Activated effector memory CD4-positive, alpha-beta T cell treated with anti-CD3 and anti-CD28 coated beads, Interleukin-2, amount 50 U/mL, for 16 hours (primary cell): ENCODE measurements around the gene ZNF804B.

ENCODE experiments used
- DNase-seq: peaks from one replicate; pipeline ENCODE4 v3.0.0-alpha.2; 2020

The ZNF804B gene

DNA sequence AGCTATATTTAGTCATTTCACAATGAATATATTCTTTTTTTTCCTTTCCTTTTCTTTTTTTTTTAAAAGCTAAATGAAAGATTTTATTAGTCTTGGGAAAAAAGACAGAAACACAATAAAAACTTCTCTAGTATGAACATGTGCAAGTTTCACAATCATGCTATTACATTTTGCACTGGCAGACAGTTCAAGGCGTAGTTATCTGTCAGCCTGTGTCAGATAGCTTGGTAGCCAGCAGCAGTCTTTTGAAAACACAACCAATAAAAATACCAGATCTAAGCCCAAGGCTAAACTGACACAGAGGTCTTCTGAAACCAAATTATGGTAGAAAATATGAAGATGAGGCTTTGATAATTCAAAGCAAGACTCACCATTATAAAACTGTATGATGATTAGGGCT, 241.8 kb downstream of the ZNF804B start:
- no peak for DNase-seq

DNA sequence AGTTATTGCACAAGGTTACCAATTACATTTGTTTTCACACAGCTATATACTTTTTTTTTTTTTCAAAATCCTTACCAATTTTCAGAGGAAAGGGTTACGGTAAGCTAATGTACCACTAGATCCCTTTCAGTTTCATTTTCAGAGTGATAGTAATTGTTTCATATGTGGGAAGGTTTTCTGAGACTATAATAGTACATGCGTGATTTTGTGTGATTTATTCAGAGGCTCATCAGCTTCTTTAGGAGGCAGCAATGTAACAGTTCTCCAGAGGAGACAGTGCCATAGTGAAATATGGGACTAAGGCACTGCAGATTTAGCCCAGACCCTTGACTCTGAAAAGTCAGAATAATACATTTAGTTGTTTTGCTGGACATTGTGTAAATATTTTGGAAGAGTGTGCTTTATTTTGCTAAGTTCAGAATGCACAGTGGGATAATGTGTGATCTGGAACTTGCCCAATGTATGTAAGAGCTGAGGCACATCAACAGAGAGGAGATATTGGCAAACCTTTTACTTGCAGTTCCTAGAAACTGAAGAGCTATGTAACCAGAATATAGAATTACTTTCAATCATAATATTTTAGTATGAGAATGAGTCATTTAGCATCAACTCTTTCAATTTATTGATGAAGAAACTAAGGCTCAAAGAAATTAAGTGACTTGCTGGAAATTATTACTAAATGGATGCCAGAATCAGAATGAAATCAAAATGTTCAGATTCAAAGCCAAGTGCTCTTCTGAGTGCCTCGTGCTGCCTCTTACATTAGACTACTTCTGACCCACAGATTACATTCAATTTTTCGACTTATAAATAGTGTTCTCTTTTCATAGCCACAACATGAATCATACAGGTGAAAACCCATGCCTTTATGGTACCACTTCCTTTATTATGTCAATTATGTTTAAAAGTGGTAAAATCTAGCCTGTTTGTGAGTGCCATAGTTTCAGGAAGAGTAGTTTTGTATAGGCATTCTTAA, 243.8 kb downstream of the ZNF804B start:
- DNase-seq, result no peak

DNA sequence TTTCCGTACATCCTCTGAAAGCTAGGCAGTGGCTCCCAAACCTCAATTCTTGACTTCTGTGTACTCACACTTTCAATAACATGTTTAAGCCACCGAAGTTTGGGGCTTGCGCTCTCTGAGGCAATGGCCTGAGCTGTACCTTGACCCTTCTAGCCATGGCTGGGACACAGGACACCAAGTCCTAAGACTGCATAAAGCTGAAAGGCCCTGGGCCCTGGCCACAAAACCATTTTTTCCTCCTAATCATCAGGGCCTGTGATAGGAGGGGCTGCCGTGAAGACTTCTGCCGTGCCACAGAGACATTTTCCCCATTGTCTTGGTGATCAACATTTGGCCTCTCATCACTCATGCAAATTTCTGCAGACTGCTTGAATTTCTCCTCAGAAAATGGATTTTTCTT, 252.5 kb downstream of the ZNF804B start:
- no peak for DNase-seq

DNA sequence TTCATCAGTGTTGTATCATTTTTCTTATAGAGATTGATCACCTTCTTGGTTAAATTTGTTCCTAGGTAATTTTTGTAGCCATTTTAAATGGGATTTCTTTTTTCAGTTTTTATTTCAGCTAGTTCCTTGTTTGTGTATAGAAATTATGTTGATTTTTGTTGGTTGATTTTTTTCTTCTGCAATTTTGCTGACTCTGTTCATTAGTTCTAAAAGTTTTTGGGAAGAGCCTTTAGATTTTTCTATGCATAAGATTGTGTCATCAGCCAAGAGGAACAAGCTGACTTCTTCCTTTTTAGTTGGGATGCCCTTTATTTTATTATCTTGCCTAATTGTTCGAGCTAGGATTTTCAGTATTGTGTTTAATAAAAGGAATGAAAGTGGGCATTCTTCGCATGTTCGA, 258.2 kb downstream of the ZNF804B start:
- no peak for DNase-seq

DNA sequence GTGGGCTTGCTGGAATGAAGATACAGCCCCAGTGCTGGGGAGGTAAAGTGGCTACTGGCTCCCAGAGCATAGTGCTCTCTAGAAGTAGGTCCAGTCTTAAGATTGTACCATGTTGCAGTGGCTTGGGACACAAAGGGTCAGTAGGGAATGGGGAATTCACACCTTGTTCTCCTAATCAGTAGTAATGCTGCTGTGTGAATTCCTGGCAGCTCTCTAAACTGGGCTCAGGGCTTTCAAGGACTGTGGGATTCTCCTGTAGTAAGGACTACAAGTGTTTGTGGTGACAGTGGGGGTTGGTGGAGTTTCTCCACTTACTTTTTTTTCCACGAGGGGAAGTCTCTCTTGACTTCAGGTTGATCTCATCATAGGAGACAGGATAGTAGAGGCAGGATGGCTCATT, 262.2 kb downstream of the ZNF804B start:
- no peak for DNase-seq

DNA sequence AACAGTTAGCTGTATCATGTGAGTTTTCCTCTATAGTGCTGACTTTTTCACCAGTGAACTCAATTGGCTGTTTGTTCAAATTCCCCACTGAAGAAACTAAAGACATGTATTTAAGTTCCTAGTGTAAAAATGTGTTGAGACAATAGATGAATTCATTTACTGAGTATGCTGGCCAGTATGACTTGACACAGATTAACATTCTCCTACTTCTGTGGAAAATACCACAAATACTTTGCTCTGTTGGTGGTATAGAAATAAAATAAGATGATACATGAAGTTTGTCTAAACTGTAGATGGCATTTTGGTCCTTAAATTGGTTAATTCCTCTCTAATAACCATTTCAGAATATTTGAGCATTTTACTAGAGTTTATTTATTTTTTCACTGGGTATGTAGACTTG, 263.7 kb downstream of the ZNF804B start:
- no peak for DNase-seq

DNA sequence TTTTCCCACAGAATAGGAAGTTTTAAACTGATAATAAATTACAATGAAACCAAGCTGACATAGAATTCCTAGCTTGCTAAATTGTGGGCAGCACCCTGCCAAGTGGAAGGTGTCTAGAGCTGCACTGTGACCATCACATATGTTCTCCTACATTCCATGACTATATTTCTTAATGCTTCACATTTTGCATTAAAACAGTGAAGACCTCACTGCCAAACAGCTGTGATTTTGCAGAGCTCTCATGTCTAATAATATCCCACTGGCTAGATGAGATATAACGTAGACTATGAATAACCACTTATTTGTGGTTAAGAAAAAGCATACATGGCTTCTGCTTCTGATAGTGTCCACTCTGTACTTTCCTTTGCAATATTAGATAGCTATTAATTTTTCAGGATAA, 264.4 kb downstream of the ZNF804B start:
- DNase-seq, result no peak

DNA sequence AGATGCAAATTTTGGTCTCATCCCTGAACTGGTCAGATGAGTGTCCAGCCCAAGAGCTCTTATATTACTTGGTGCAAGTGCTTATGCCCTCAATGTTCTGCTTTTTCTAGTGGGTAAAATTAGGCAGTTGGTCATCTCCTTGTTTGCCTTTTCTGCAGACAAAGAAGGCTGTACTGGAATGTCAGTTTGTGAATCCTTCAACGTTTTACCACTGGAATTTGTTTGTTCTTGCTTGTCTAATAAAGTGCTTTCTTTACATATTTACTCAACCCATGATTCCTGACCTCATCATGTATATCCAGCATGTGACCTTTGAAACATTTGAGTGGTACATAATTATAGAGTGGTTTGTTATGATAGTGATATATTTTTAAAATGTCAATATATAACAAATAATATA, 268.3 kb downstream of the ZNF804B start:
- no peak for DNase-seq

DNA sequence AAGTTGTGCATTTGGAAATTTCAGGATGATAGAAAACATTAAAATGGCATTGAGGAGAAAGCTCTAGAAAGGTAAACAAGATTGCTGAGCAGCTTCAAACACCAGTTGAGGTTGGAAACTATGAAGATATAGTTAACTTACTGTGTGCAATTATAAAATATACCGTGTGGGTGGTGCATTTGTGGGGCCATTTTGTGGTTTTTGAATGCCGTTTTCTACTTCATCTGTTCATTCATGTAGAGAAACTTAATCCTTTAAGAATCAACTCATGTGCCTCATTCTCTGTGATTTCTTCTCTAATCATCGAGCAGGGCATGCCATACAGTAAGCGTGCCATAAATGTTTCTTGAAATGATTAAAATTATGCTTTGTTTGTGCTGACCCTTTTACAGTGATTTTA, 268.8 kb downstream of the ZNF804B start:
- DNase-seq, result no peak

DNA sequence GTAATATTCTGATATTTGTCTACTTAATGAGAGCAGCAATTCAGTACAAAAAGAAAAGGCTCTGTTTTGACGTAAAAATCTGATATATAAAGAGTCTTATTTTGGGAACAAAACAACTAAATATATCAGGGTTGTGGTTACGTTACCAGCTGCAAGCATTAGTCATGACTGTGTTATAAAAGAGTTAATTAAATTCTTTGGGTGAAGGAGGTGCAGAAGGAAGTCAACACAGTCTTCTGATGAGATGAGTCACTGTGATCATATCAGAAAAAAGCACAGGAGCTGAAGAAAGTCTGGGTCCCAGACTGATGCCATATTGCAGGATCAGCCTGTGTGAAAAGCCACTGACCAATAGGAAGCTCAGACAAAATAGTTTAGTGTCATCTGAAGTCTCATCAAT, 270.4 kb downstream of the ZNF804B start:
- no peak for DNase-seq

DNA sequence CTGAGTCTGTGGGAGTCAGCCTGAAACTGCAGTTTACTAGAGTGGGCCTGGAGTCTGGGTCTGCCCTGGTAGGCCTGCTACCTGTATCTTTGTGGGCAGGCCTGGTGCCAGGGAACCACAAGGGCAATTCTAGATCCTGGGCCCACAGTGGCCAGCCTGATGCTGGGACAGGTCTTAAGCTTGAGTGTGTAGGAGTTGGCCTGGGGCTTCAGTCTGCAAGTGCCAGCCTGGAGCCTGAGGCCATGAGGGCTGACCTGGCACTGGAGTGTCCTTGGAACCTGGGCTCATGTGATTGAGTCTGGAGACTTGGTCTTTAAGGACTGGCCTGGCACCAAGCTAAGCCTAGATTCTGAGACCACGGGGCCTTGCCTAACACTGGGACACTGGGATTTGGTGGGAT, 281.7 kb downstream of the ZNF804B start:
- DNase-seq, result no peak

DNA sequence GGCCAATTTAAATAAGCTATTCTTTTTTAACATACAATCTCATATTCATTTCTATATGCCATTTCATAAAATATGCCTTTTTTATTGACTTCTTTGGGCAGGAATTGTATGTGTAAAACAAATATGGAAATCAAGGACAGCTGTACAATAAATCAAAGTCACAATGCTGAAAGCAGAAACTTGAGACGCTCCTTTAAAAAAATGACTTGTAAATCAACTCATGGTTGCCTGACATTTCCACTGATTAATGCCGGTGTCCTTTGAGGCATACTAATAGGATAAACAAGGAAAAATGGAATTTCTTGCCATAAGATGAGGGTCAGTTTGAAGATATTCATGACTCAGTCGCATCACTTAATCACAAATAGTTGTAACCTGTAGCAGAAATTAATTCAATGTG, 283.4 kb downstream of the ZNF804B start:
- no peak for DNase-seq

DNA sequence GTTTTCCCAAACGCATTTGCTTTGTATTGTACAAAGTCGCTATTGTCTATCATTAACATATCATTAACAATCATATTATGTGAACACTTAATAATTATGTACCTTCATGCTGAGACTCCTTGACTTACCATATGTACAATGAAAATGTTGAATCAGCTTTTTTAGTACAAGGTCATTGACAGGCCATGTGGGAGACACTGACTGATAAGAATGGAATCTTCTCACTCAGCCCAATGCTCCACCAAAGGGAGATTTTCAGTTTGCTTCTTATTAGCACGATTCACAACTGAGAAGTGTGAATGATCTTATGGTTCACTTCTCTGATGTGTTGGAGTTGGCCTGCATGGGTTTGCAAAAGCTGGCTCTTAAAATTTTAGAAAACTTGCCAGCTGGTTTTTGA, 289.5 kb downstream of the ZNF804B start:
- DNase-seq, result no peak

DNA sequence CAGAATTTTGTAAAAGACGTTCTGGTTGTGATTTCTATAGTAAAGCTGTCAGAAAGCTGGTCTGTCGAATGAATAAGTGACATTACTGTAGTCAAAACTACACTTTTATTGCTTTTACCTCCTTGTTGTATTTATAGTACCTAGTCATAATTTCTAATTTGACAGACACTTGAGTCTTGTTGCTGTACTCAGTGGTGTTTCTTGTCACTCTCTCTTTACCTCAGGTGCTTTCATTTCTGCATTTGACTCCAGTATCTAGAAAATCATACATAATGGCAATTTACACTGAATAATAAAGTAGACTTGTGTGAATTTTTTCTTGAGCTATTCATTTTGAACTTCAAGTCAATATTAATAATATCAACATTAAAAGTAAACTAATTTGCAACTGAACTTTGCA, 293.6 kb downstream of the ZNF804B start:
- no peak for DNase-seq

DNA sequence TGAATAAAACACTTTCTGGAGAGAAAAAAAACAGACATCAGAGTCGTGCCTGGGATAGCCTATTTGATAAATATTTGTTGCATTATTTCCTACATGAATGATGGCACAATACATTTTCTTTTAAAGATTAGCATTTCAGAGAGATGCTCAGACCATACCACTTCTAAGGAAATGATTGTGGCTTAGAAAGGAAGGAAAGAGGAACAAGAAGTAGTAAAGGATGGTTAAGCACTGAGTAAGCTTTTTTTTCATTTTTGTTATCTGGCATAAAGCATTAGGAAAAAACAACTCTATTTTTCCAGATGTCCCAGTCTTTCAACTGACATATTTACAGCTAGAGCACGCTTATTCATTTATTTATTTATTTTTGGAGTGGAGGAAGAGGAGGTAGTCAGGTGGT, 294.9 kb downstream of the ZNF804B start:
- no peak for DNase-seq

DNA sequence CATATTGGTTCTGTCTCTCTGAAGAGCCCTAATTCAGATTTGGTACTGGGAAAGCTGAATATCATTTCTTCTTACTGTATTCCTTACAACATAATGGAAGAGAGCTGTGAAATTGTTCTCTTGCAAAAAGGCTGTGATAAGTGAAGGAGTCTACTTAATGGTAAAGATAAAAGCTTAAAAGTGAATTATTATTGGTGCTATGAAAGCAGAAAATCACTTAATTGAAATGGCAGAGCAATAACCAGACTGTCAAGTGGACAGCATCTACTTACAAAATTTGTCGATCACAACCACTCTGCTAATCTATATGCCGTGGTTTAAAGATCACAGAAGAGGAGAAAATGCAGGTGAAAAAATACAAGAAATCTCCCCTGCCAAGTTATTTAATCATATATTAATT, 300.7 kb downstream of the ZNF804B start:
- DNase-seq, result no peak

DNA sequence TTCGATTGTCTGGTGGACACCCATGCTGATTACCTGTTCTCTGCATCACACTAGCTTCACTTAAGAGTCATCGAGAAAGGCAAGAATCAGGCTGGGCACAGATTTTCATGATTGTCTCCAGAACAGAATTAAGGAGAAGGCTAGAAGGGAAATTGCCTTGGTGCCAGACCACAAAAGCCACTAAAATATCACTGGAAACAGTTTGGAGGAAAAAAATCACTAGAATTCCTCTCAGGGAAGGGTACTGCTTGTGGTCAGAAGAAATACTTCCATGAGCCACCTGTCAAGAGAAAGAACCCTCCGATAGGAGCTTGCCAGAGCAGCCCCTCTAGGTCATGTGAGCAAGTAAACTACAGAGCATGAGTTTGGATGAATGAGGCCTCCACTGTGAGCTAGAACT, 305.3 kb downstream of the ZNF804B start:
- DNase-seq, result no peak

DNA sequence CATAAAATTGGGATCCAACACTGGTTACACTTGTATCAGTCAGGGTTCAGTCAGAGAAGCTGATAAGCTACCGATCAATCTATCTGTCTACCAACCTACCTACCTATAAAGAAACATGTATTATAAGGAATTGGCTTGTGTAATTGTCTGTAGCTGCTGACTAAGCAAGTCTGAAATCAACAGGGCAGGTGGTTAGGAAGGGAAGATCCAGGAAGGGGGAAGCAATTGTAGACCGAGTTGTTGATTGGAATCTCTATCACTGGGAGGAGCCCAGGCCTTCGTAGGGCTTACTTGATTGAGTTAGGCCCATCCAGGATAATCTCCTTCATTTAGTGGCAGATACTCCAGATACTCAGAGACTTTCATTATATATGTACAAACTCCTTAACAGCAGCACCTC, 307.5 kb downstream of the ZNF804B start:
- DNase-seq, result no peak

DNA sequence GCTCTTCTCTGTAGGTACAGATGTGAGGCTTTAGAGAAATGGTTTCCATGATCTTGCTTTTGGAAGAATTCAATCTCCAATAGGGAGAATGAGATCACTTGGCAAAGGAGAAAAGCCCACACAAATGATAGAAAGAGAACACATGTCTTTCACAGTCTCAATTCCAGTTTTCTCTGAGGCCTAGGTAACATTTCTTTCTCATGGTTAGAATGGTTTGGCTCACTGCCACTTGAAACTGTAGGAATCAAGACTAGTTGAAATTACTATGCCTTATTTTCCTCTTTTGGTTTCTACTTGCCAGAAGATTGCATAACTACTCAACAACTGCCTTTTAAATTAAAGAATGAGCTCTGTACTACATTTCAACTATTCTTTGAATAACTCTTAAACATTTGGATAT, 312.6 kb downstream of the ZNF804B start:
- DNase-seq, result no peak

DNA sequence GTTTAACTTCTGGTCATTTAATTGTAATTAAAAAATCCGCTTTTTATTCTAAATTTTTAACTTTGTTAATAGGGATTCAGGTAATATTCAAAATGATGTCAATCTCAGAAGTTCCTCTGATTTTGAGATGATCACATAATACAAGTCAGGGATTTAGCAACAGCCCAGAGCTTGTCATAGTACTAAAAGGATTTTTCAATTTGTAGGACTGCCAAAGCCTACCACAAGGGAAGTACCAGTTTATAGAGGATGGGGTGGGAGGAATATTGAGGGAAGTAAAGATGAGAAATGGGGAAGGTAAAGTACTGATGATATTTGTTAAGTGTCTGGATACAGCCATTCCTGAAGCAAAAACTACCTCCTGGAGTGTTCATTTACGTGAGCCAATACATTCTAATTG, 314.3 kb downstream of the ZNF804B start:
- DNase-seq, result no peak

DNA sequence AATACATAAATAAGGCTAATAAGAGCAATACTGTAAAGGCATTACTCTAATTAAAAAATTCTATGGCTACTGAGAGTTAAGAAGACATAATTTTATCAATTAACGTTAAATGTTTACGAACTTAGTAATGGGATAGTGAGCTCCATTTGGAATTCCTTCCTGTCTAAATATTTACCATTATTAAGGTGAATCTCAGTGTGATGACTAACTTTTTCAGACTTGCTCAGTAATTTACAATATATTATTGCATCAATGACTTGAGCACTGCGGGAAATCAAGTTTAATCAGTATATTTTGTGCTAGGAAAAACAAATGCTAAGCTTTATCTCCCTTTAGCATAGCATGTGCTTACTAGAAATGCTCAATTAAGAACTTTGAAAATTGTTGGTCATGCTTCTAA, 318.5 kb downstream of the ZNF804B start:
- no peak for DNase-seq

DNA sequence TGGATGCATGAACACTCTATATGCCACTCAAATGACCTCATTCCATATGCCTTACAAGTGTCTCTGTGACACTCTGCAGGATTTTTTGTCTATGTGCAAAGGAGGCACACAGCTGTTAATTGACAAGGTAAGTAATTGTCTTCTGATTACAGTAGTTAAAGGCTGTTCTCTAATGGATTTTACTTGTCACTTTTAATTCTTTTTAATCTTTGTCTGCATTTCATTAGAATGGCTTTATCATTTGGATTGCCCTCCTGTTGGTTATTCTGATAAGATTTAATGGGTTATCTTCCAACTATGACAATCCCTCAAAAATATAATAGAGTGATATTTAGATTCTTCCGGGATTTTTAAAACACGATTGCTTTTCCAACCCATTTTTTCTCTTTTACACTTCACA, 326.1 kb downstream of the ZNF804B start:
- DNase-seq, result no peak

DNA sequence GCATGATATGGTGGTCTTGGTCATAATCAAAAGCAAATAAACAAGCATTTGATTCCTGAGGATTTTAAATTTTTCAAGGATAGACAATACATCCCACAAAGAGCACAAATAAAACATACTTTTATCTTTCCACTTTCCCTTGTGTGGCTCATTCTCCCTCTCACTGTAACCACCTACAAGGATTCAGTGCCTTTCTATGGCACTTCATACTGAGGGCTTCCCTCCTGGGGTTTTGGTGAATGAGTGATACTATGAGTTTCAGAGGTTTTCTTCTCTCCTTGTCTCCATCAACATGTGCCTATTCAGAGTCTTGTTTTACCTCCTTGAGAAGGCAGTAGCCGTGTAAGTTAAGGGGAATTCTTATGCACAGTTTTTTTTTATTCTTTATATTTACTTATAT, 332.1 kb downstream of the ZNF804B start:
- DNase-seq, result no peak

DNA sequence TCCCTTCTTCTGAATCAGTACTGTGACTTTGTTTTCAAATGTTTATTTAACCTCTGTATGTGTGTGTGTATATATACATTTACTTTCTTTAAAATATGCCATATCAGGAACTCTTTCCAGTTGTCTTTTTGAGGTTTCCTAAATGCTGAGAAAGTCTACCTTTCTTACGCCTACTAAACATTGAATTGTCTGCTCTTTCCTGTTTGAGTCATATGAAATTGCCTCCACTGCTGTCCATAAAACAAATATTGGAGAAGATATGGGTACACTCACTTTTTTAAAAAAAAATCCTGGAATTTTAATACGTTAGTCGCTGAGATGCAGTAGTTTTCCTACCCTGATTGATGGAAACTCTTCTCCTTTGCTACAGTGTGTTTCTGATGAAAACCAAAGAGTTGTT, 334.8 kb downstream of the ZNF804B start:
- no peak for DNase-seq

DNA sequence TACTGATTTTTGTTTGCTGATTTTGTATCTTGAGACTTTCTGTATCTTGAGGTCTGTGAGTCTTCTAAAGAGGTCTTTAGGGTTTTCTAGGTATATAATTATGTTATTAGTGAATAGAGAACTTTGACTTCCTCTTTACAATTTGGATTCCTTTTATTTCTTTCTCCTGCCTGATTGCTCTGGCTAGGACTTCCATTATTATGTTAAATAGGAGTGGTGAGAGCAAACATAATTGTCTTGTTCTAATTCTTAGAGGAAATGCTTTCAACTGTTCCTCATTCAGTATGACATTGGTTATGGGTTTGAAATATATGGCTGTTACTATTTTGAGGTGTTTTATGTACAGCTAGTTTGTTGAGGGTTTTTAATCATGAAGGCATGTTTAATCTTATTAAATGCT, 344.1 kb downstream of the ZNF804B start:
- DNase-seq, result no peak
